Measurements from ENCODE around the gene CNDP1.

CNDP1 gene

GRCh38 chr18:74631623-74632350, 97.5 kb downstream of the CNDP1 start:
- no peak for TF ChIP-seq CTCF (IDR thresholded peaks at IDR 0.05; ENCODE audit: extremely low read depth, missing control alignments)
- DNase-seq (ENCODE audit: low spot score) = no peak

- no peak for TF ChIP-seq CTCF (IDR thresholded peaks at IDR 0.05; ENCODE audit: extremely low read depth, missing control alignments)
- no peak for DNase-seq (ENCODE audit: low spot score)
Measured at GRCh38 chr18:74632351-74632679, 98.0 kb downstream of the CNDP1 start.

DNA sequence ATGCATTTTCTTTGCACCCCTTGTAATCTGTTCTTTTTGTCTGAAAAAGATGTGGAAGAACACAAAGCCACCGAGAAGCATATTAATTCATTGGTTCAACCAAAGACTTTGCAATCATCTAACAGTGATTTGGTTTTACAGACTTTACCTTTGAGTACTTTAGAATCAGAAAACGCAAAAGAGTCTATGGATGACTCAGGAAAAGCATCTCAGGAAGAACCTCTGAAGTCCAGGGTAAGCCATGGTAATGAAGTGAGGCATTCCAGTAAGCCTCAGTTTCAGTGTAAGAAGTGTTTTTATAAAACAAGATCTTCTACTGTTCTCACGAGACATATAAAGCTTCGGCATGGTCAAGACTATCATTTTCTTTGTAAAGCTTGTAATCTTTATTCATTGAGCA, 98.6 kb downstream of the CNDP1 start:
- DNase-seq (ENCODE audit: low spot score) = no peak
- no peak for TF ChIP-seq CTCF (IDR thresholded peaks at IDR 0.05; ENCODE audit: extremely low read depth, missing control alignments)

DNA sequence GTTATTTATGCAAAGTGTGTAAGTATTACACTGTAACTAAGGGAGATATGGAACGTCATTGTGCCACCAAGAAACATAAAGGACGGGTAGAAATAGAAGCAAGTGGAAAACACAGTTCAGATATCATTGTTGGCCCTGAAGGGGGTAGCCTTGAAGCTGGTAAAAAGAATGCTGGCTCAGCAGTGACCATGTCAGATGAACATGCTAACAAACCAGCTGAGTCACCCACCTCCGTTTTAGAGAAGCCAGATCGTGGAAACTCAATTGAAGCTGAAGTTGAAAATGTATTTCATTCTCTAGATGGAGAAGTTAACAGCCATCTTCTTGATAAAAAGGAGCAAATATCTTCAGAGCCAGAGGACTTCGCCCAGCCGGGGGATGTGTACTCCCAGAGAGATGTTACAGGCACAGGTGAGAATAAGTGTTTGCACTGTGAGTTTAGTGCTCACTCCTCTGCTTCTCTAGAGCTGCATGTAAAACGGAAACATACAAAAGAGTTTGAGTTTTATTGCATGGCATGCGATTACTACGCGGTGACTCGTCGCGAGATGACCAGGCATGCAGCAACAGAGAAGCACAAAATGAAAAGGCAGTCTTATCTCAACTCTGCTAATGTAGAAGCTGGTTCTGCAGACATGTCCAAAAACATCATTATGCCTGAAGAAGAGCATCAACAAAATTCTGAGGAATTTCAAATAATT, 99.5 kb downstream of the CNDP1 start:
- TF ChIP-seq CTCF (IDR thresholded peaks at IDR 0.05; ENCODE audit: extremely low read depth, missing control alignments) = no peak

GRCh38 chr18:74635224-74635975, 101.1 kb downstream of the CNDP1 start:
- DNase-seq (ENCODE audit: low spot score) = no peak
- TF ChIP-seq CTCF (IDR thresholded peaks at IDR 0.05; ENCODE audit: extremely low read depth, missing control alignments) = no peak

More for the DNA sequence above, 99.5 kb downstream of the CNDP1 start:
- DNase-seq (ENCODE audit: low spot score) = no peak
